CD4-positive, CD25-positive, alpha-beta regulatory T cell (primary cell): ENCODE data around the gene AIFM1. TPM values are rescaled to one million over a fixed set of nuclear protein-coding genes. Genes with fewer than 3 reads are reported as not detected.

ENCODE experiments used
- ATAC-seq, 2 donors: fragments of 150-1000 bp; cut with Tn5 transposase; one replicate each; pipeline ENCODE4 v1.10.0; 2021; ENCODE audit warnings: low read depth in 2 of 2, moderate number of reproducible peaks in 2 of 2, moderate library complexity in 1 of 2
- DNase-seq, 3 donors: peaks; one replicate each; pipeline versions ENCODE4 v3.0.0 to v3.0.0-alpha.2; 2012 to 2022; ENCODE audit warnings: mixed read lengths in 1 of 3
- H3K27ac ChIP-seq: one replicate; pipeline ENCODE4 v1.7.0; 2013; ENCODE audit warnings: mild to moderate bottlenecking, low read length; ENCODE audit not compliant: insufficient read depth, poor library complexity, severe bottlenecking
- H3K27me3 ChIP-seq: one replicate; pipeline ENCODE4 v1.7.0; 2013; ENCODE audit warnings: low read length; ENCODE audit not compliant: control insufficient read depth, insufficient read depth
- H3K36me3 ChIP-seq: one replicate; pipeline ENCODE4 v1.7.0; 2013; ENCODE audit warnings: mild to moderate bottlenecking, low read length, moderate library complexity; ENCODE audit not compliant: control insufficient read depth, insufficient read depth
- H3K4me1 ChIP-seq: 2 replicates; pipeline ENCODE4 v1.7.0; 2013; ENCODE audit warnings: mild to moderate bottlenecking, low read length; ENCODE audit not compliant: insufficient read depth, control insufficient read depth, poor library complexity, severe bottlenecking
- H3K4me3 ChIP-seq: one replicate; pipeline ENCODE4 v1.7.0; 2013; ENCODE audit warnings: low read depth, mild to moderate bottlenecking, low read length, moderate library complexity
- H3K9me3 ChIP-seq, 2 experiments: 1 replicate in 1 of 2; 2 replicates in 1 of 2; pipeline ENCODE4 v1.7.0; 2013; ENCODE audit warnings: low read length in 2 of 2, mild to moderate bottlenecking in 1 of 2, moderate library complexity in 1 of 2; ENCODE audit not compliant: control insufficient read depth in 2 of 2
- H3K27ac Mint-ChIP-seq, 3 donors: one replicate each; pipeline ENCODE4 v1.8.0; 2020 to 2022; ENCODE audit warnings: mild to moderate bottlenecking in 3 of 3, mixed read lengths in 3 of 3, moderate library complexity in 2 of 3
- H3K27me3 Mint-ChIP-seq: one replicate; pipeline ENCODE4 v1.8.0; 2022; ENCODE audit warnings: mild to moderate bottlenecking, mixed read lengths
- H3K36me3 Mint-ChIP-seq: one replicate; pipeline ENCODE4 v1.8.0; 2020; ENCODE audit warnings: mixed read lengths
- H3K4me1 Mint-ChIP-seq, 4 donors: one replicate each; pipeline ENCODE4 v1.8.0; 2020 to 2022; ENCODE audit warnings: mixed read lengths in 4 of 4, mild to moderate bottlenecking in 1 of 4
- H3K4me3 Mint-ChIP-seq, 4 donors: one replicate each; pipeline ENCODE4 v1.8.0; 2020 to 2022; ENCODE audit warnings: mild to moderate bottlenecking in 4 of 4, mixed read lengths in 4 of 4, moderate library complexity in 3 of 4
- H3K9me3 Mint-ChIP-seq, 7 donors: one replicate each; pipeline ENCODE4 v1.8.0; 2020 to 2022; ENCODE audit warnings: mixed read lengths in 7 of 7, mild to moderate bottlenecking in 3 of 7, moderate library complexity in 2 of 7
- polyA plus RNA-seq, 4 donors: library from polyadenylated mRNA; unstranded; fragments of 300-500 nt; fragmentation: Illumina TruSeq; gene quantifications; one replicate each; pipeline ENCODE4 v1.2.3, GENCODE V29; 2021
- total RNA-seq: library from RNA; stranded (reverse); gene quantifications from one replicate; pipeline ENCODE4 v1.2.3, GENCODE V29; 2022

AIFM1 gene
- total and polyA plus RNA-seq, 5 donors from 2014 or later = 19.3 to 32.0 (median 28.0) TPM

DNA sequence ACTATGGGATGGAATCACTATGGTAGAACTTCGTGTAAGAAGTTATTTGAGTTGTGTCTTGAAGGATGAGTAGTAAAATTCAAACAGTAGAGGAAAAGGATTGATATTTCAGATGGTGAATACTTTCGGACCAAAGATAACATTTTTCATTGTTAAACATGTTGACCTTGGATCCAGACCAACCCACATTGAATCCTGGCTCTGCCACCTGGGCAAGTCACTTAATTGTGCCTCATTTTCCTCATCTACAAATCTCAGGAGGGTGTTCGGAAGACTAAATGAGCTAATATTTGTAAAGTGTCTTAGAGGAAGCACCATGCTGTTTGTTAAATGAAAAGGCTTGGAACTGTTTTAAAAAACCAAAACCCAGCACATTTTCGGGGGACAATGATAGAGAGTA is 1.4 kb upstream of the AIFM1 start:
- peaks cover 27% of the 10 kb centered on the region for H3K4me1 ChIP-seq
- H3K4me3 Mint-ChIP-seq = peak overlapping the region; percentile 87 to 90 (median 88)
- no peaks in the 10 kb centered on the region for H3K9me3 ChIP-seq
- peaks cover 4% of the 10 kb centered on the region for H3K36me3 Mint-ChIP-seq
- H3K27me3 Mint-ChIP-seq = no peaks in the 10 kb centered on the region
- no peaks in the 10 kb centered on the region for H3K36me3 ChIP-seq
- H3K27me3 ChIP-seq = no peaks in the 10 kb centered on the region
- peak overlapping the region in 2 of 3 donors; percentile 89 to 95 for H3K27ac Mint-ChIP-seq
- no peak for DNase-seq
- H3K4me1 Mint-ChIP-seq = peaks cover 6 to 53% (median 29%) of the 10 kb centered on the region in 4 donors
- no peaks in the 10 kb centered on the region for H3K9me3 Mint-ChIP-seq
- peak overlapping the region; percentile 95 for H3K4me3 ChIP-seq
- peak overlapping the region; percentile 86 for H3K27ac ChIP-seq
- ATAC-seq = no peak

DNA sequence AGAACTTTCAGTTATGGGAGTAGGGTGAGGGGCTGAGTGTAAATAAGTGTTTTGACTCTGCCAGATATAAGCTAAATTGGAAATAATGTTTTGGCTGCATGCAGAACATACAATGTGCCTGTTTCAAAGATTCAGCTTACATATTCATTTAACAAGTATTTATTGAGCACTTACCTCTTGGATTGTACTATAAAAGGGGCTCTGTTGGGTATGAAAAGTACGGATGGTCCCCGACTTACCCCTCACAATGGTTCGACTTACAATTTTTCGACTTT is 799 bp upstream of the AIFM1 start:
- H3K27ac Mint-ChIP-seq = peak overlapping the region in 2 of 3 donors; percentile 90 to 95
- no peaks in the 10 kb centered on the region for H3K9me3 Mint-ChIP-seq
- H3K4me3 ChIP-seq = peak overlapping the region; percentile 95
- no peaks in the 10 kb centered on the region for H3K36me3 ChIP-seq
- peak overlapping the region; percentile 86 for H3K27ac ChIP-seq
- H3K9me3 ChIP-seq = no peaks in the 10 kb centered on the region
- ATAC-seq = no peak
- H3K27me3 Mint-ChIP-seq = no peaks in the 10 kb centered on the region
- peak overlapping the region; percentile 87 to 90 (median 88) for H3K4me3 Mint-ChIP-seq
- peaks cover 6 to 57% (median 31%) of the 10 kb centered on the region in 4 donors for H3K4me1 Mint-ChIP-seq
- DNase-seq = no peak
- no peaks in the 10 kb centered on the region for H3K27me3 ChIP-seq
- peaks cover 27% of the 10 kb centered on the region for H3K4me1 ChIP-seq
- H3K36me3 Mint-ChIP-seq = peaks cover 4% of the 10 kb centered on the region

DNA sequence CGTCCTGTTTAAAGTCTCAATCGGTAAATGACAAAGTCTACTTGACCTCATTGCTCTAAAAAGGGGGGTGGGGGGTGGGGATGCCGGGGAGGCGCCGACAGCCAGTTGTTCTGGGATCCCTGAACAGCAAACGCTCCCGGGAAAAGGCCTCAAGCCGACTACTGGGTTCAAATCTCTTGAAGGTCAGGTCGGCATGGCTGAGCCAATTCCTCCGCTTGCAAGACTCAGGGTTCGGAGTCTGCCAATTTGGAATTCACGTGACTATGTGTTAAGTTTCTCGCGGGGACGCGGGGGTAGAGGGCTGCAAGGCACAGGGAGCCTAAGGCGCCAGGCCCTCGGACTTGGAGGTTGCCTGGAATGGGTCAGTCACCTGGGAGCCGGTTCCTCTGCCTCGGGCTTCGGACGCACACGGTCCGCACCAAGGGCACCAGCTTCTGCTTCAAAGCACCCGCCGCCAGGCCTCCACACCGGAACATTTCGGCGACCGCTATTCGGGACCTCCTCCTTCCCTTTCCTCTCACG is 399 bp downstream of the AIFM1 start:
- peak overlapping the region; percentile 95 for H3K4me3 ChIP-seq
- Mint-ChIP-seq H3K36me3 (peaks cover 4% of the 10 kb centered on the region), H3K4me1 (peaks cover 6 to 50% (median 27%) of the 10 kb centered on the region in 4 donors), H3K27ac (peak overlapping the region; percentile 61 to 95 (median 90)), H3K27me3 (no peaks in the 10 kb centered on the region), H3K9me3 (no peaks in the 10 kb centered on the region), H3K4me3 (peak overlapping the region; percentile 87 to 90 (median 88))
- H3K36me3 ChIP-seq = no peaks in the 10 kb centered on the region
- H3K9me3 ChIP-seq = no peaks in the 10 kb centered on the region
- ATAC-seq (peak; percentile 39 to 48), DNase-seq (no peak)
- H3K4me1 ChIP-seq = peaks cover 23% of the 10 kb centered on the region
- H3K27me3 ChIP-seq = no peaks in the 10 kb centered on the region
- H3K27ac ChIP-seq = peak overlapping the region; percentile 86

DNA sequence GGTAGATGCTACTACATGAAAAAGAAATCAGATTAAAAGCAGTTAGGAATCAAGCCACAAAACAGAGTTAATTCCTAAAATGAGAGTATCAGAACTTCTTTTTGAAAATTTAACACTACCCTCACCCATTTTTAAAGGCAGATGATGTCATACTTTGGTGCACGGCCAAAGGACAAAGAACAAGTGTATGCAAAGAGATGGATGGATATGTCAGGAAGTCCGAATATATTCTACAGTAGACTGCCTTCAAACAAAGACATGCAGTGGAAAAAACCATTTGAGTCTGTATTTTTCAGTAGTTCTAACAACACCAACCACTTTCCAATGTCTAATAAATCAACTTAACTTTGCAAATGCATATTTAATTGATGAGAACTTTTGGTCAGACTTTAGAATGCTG is 2.2 kb downstream of the AIFM1 start:
- Mint-ChIP-seq H3K27me3 (no peaks in the 10 kb centered on the region), H3K9me3 (no peaks in the 10 kb centered on the region), H3K4me1 (peaks cover 6 to 56% (median 31%) of the 10 kb centered on the region in 4 donors), H3K27ac (no peak overlapping the region), H3K36me3 (peaks cover 4% of the 10 kb centered on the region), H3K4me3 (peak overlapping the region; percentile 36 to 65 (median 60))
- H3K4me3 ChIP-seq = peak overlapping the region; percentile 35
- DNase-seq (no peak), ATAC-seq (no peak)
- H3K27me3 ChIP-seq = no peaks in the 10 kb centered on the region
- H3K4me1 ChIP-seq = peaks cover 27% of the 10 kb centered on the region
- no peaks in the 10 kb centered on the region for H3K36me3 ChIP-seq
- no peaks in the 10 kb centered on the region for H3K9me3 ChIP-seq
- H3K27ac ChIP-seq = no peak overlapping the region

DNA sequence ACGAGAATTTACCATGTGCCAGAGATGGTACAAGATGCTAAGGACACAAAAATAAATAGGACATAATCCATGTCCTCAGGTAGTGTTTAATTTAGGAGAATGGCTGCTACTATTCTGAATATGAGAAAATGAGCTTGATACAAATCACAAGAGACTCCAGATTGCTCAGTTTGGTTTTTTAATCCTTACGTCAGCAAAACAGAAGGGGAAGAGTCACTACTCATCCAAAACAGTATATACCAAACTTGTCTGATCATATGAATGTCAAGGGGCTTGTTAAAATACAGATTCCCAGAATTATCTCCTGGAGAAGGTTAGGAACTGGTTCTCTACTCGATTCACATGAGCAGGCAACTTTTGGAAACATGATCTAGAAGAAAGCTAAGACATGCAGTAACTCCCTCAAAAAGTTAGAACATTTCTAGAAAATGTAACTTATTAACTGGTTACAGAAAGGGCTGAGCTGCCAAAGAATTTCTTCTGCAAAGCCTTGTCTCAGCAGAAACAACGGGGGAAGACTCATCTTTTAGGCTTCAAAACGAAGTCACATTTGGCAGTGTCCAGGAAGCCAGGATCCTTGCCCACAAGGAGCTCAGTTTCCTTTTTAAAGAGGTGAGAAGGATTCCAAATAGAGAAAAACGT is 3.4 kb downstream of the AIFM1 start:
- Mint-ChIP-seq H3K27ac (no peak overlapping the region), H3K4me1 (peaks cover 6 to 52% (median 31%) of the 10 kb centered on the region in 4 donors), H3K9me3 (no peaks in the 10 kb centered on the region), H3K4me3 (peak overlapping the region in 3 of 4 donors; percentile 7 to 65 (median 50)), H3K36me3 (peaks cover 4% of the 10 kb centered on the region), H3K27me3 (no peaks in the 10 kb centered on the region)
- Histone ChIP-seq H3K4me3 (no peak overlapping the region), H3K27me3 (no peaks in the 10 kb centered on the region), H3K9me3 (no peaks in the 10 kb centered on the region), H3K27ac (no peak overlapping the region), H3K36me3 (no peaks in the 10 kb centered on the region), H3K4me1 (peaks cover 27% of the 10 kb centered on the region)
- DNase-seq = no peak
- ATAC-seq = no peak

DNA sequence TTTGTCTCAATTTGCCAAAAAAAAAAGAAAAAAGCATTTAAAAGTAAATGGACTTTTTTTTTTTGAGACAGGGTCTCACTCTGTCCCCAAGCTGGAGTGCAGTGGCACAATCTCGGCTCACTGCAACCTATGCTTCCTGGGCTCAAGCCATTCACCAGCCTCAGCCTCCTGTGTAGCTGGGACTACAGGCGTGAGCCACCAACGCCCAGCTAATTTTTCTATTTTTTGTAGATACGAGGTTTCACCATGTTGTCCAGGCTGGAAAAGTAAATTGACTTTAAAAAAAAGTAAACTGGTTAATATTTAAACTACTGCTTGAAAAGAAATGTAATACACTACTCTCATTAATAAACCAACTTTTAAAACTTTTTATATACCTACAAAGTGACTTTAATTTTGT is 5.9 kb downstream of the AIFM1 start:
- Histone ChIP-seq H3K27me3 (no peaks in the 10 kb centered on the region), H3K27ac (no peak overlapping the region), H3K36me3 (peaks cover 6% of the 10 kb centered on the region), H3K4me3 (peak overlapping the region; percentile 48), H3K4me1 (peaks cover 17% of the 10 kb centered on the region), H3K9me3 (no peaks in the 10 kb centered on the region)
- ATAC-seq (no peak), DNase-seq (no peak)
- H3K9me3 Mint-ChIP-seq = no peaks in the 10 kb centered on the region
- H3K4me3 Mint-ChIP-seq = peak overlapping the region in 2 of 4 donors; percentile 5 to 9
- H3K4me1 Mint-ChIP-seq = peaks cover 0 to 42% (median 23%) of the 10 kb centered on the region in 4 donors
- peak overlapping the region in 1 of 3 donors; percentile 16 for H3K27ac Mint-ChIP-seq
- H3K36me3 Mint-ChIP-seq = peaks cover 4% of the 10 kb centered on the region
- no peaks in the 10 kb centered on the region for H3K27me3 Mint-ChIP-seq

DNA sequence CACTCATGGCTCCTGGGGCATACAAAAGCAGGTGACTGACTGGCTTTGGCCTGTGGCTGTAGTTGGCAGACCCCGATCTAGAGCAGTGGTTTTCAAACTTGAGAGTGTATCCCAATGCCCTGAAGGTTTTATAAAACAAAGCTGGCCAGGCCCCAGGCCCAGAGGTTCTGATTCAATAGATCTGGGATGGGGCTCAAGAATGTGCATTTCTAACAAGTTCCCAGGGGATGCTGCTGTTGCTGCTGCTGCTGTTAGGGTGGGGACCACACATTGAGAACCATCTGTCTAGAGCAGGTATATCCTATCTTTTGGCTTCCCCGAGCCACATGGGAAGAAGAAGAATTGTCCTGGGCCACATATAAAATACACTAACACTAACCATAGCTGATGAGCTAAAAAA is 7.3 kb downstream of the AIFM1 start:
- Histone ChIP-seq H3K27ac (no peak overlapping the region), H3K4me3 (no peak overlapping the region), H3K27me3 (no peaks in the 10 kb centered on the region), H3K4me1 (peaks cover 10% of the 10 kb centered on the region), H3K36me3 (peaks cover 14% of the 10 kb centered on the region), H3K9me3 (no peaks in the 10 kb centered on the region)
- peaks cover 4% of the 10 kb centered on the region for H3K36me3 Mint-ChIP-seq
- no peak for DNase-seq
- no peak for ATAC-seq
- no peak overlapping the region for H3K4me3 Mint-ChIP-seq
- H3K9me3 Mint-ChIP-seq = no peaks in the 10 kb centered on the region
- H3K4me1 Mint-ChIP-seq = peaks cover 0 to 30% (median 15%) of the 10 kb centered on the region in 4 donors
- H3K27me3 Mint-ChIP-seq = no peaks in the 10 kb centered on the region
- H3K27ac Mint-ChIP-seq = no peak overlapping the region

DNA sequence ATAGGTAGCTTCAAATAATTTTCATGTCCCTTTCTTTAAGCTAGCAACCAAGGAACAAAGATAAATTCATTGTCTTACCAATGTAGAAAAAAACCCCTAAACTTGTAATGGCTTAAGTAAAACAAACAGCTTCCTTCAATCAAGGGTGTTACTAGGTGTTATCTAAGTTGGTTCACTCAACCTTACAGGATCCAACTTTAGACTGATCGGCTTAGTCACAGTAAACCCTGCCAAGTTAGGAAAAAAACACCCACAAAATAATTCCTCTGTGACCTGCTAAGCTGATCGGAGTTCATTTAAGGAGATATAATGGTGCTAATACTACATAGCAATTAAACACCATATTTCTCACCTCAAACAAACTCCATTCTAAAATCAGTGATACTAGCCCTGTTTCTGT is 10.1 kb downstream of the AIFM1 start:
- Mint-ChIP-seq H3K36me3 (no peaks in the 10 kb centered on the region), H3K4me1 (peaks cover 3 to 13% (median 7%) of the 10 kb centered on the region in 4 donors), H3K27ac (no peak overlapping the region), H3K27me3 (no peaks in the 10 kb centered on the region), H3K4me3 (no peak overlapping the region), H3K9me3 (no peaks in the 10 kb centered on the region)
- Histone ChIP-seq H3K4me1 (peaks cover 4% of the 10 kb centered on the region), H3K4me3 (no peak overlapping the region), H3K9me3 (no peaks in the 10 kb centered on the region), H3K27me3 (no peaks in the 10 kb centered on the region), H3K36me3 (peaks cover 14% of the 10 kb centered on the region), H3K27ac (no peak overlapping the region)
- ATAC-seq = no peak
- DNase-seq = no peak
